Measurements from ENCODE around the gene CERS2. TPM values are rescaled to one million over a fixed set of nuclear protein-coding genes. Genes with fewer than 3 reads are reported as not detected.

CERS2 gene
- total and polyA plus RNA-seq, 8 donors: 75.0 to 155 (median 106) TPM

- TF ChIP-seq CTCF (IDR thresholded peaks at IDR 0.05): no peak
- intact Hi-C loops (cut with DNase I): no loop called here
- H3K9me3 ChIP-seq: no peaks in the 10 kb centered on the region
- H3K4me1 ChIP-seq: peaks cover 12 to 31% (median 13%) of the 10 kb centered on the region in 3 donors
- no peaks in the 10 kb centered on the region for H3K36me3 ChIP-seq
- DNase-seq (no peak), ATAC-seq (no peak), FAIRE-seq (no peak)
- H3K27me3 ChIP-seq: no peaks in the 10 kb centered on the region
- WGBS, 2 donors: 90 to 96% methylated on average over 9 of the region's 9 CpGs
- H3K27ac ChIP-seq: peak overlapping the region in 2 of 4 donors; percentile 51 to 73
- H3K4me3 ChIP-seq: no peak overlapping the region
Measured at GRCh38 chr1:150976401-150976821, 1.8 kb upstream of the CERS2 start.

GRCh38 chr1:150973836-150974579, 627 bp downstream of the CERS2 start:
- Histone ChIP-seq H3K27me3 (no peaks in the 10 kb centered on the region), H3K9me3 (no peaks in the 10 kb centered on the region), H3K36me3 (no peaks in the 10 kb centered on the region), H3K27ac (peak overlapping the region; percentile 65 to 91 (median 89)), H3K4me3 (peak overlapping the region; percentile 72 to 86 (median 76)), H3K4me1 (peaks cover 16 to 47% (median 23%) of the 10 kb centered on the region in 3 donors)
- TF ChIP-seq CTCF (IDR thresholded peaks at IDR 0.05): no peak
- WGBS, 2 donors: 0 to 1% methylated on average over 51 to 67 of the region's 67 CpGs
- ATAC-seq: peak; percentile 8 to 45 (median 16)
- no peak for FAIRE-seq
- intact Hi-C loops (cut with DNase I): no loop called here
- peak; percentile 34 to 80 (median 54) for DNase-seq

- ATAC-seq (peak in 1 of 4 donors; percentile 1), DNase-seq (peak; percentile 31 to 81 (median 40)), FAIRE-seq (no peak)
- Histone ChIP-seq H3K27ac (peak overlapping the region; percentile 65 to 91 (median 89)), H3K36me3 (peaks cover 0 to 5% (median 3%) of the 10 kb centered on the region in 3 donors), H3K27me3 (no peaks in the 10 kb centered on the region), H3K9me3 (no peaks in the 10 kb centered on the region), H3K4me3 (peak overlapping the region; percentile 72 to 86 (median 76)), H3K4me1 (peaks cover 16 to 46% (median 23%) of the 10 kb centered on the region in 3 donors)
- no peak for TF ChIP-seq CTCF (IDR thresholded peaks at IDR 0.05)
- 6 to 9% methylated on average over 15 of the region's 15 CpGs for WGBS, 2 donors
- intact Hi-C loops (cut with DNase I): no loop called here
Measured at GRCh38 chr1:150973258-150973835, 1.3 kb downstream of the CERS2 start.

- Histone ChIP-seq H3K27me3 (no peaks in the 10 kb centered on the region), H3K4me3 (peak overlapping the region in 3 of 4 donors; percentile 72 to 77 (median 74)), H3K9me3 (no peaks in the 10 kb centered on the region), H3K36me3 (peaks cover 0 to 14% (median 9%) of the 10 kb centered on the region in 3 donors), H3K27ac (peak overlapping the region; percentile 18 to 91 (median 58)), H3K4me1 (peaks cover 16 to 43% (median 23%) of the 10 kb centered on the region in 3 donors)
- whole genome bisulfite sequencing, 2 donors: 35 to 39% methylated on average over 4 of the region's 4 CpGs
- FAIRE-seq (no peak), ATAC-seq (peak in 1 of 4 donors; percentile 11), DNase-seq (peak in 3 of 6 donors; percentile 29 to 53 (median 53))
- TF ChIP-seq CTCF (IDR thresholded peaks at IDR 0.05): no peak
- intact Hi-C loops (cut with DNase I): no loop called here
Measured at GRCh38 chr1:150972417-150972940, 2.2 kb downstream of the CERS2 start.

Measured in pancreas (tissue), 10 donors.